DMS 273 (cell line): ENCODE results near the gene GAGE12H.
"Not testable (repeated sequence)": the region's sequence is repeated elsewhere in the genome, so short reads cannot be mapped to it uniquely, and the experiment has no call there.

Experiments used
- DNase-seq: peaks from one replicate; lab custom pipeline; 2025; ENCODE audit not compliant: unreplicated experiment; lab: John Stamatoyannopoulos, UW

The GAGE12H gene, protein sequence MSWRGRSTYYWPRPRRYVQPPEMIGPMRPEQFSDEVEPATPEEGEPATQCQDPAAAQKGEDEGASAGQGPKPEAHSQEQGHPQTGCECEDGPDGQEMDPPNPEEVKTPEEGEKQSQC

DNA sequence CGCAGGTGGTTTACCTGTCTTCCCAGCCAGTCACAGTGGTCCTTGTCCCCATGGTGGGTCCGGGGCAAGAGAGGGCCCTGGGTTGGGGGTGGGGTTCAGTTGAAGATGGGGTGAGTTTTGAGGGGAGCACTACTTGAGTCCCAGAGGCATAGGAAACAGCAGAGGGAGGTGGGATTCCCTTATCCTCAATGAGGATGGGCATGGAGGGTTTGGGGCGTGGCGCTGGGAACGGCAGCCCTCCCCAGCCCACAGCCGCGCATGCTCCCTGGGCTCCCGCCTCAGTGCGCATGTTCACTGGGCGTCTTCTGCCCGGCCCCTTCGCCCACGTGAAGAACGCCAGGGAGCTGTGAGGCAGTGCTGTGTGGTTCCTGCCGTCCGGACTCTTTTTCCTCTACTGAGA lies at the start of gene GAGE12H:
Gene GAGE12H, plus strand, starts transcription at position 301 of the 400 bp plus-strand sequence. CDS start 1,155 bp downstream, outside the sequence.
- not testable (repeated sequence) for DNase-seq

DNA sequence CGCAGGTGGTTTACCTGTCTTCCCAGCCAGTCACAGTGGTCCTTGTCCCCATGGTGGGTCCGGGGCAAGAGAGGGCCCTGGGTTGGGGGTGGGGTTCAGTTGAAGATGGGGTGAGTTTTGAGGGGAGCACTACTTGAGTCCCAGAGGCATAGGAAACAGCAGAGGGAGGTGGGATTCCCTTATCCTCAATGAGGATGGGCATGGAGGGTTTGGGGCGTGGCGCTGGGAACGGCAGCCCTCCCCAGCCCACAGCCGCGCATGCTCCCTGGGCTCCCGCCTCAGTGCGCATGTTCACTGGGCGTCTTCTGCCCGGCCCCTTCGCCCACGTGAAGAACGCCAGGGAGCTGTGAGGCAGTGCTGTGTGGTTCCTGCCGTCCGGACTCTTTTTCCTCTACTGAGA lies 47.9 kb upstream of the GAGE12H start, which contains the start of gene GAGE12C:
Gene GAGE12C, plus strand, starts transcription at position 301 of the 400 bp plus-strand sequence. CDS start 1,155 bp downstream, outside the sequence.
- DNase-seq: not testable (repeated sequence)

DNA sequence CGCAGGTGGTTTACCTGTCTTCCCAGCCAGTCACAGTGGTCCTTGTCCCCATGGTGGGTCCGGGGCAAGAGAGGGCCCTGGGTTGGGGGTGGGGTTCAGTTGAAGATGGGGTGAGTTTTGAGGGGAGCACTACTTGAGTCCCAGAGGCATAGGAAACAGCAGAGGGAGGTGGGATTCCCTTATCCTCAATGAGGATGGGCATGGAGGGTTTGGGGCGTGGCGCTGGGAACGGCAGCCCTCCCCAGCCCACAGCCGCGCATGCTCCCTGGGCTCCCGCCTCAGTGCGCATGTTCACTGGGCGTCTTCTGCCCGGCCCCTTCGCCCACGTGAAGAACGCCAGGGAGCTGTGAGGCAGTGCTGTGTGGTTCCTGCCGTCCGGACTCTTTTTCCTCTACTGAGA lies 38.3 kb upstream of the GAGE12H start, which contains the start of gene GAGE12D:
Gene GAGE12D, plus strand, starts transcription at position 301 of the 400 bp plus-strand sequence. CDS start 1,155 bp downstream, outside the sequence.
- DNase-seq: not testable (repeated sequence)

DNA sequence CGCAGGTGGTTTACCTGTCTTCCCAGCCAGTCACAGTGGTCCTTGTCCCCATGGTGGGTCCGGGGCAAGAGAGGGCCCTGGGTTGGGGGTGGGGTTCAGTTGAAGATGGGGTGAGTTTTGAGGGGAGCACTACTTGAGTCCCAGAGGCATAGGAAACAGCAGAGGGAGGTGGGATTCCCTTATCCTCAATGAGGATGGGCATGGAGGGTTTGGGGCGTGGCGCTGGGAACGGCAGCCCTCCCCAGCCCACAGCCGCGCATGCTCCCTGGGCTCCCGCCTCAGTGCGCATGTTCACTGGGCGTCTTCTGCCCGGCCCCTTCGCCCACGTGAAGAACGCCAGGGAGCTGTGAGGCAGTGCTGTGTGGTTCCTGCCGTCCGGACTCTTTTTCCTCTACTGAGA lies 28.8 kb upstream of the GAGE12H start, which contains the start of gene GAGE12E:
Gene GAGE12E, plus strand, starts transcription at position 301 of the 400 bp plus-strand sequence. CDS start 1,155 bp downstream, outside the sequence.
- DNase-seq: not testable (repeated sequence)

DNA sequence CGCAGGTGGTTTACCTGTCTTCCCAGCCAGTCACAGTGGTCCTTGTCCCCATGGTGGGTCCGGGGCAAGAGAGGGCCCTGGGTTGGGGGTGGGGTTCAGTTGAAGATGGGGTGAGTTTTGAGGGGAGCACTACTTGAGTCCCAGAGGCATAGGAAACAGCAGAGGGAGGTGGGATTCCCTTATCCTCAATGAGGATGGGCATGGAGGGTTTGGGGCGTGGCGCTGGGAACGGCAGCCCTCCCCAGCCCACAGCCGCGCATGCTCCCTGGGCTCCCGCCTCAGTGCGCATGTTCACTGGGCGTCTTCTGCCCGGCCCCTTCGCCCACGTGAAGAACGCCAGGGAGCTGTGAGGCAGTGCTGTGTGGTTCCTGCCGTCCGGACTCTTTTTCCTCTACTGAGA lies 19.2 kb upstream of the GAGE12H start, which contains the start of gene GAGE12F:
Gene GAGE12F, plus strand, starts transcription at position 301 of the 400 bp plus-strand sequence. CDS start 1,155 bp downstream, outside the sequence.
- not testable (repeated sequence) for DNase-seq

DNA sequence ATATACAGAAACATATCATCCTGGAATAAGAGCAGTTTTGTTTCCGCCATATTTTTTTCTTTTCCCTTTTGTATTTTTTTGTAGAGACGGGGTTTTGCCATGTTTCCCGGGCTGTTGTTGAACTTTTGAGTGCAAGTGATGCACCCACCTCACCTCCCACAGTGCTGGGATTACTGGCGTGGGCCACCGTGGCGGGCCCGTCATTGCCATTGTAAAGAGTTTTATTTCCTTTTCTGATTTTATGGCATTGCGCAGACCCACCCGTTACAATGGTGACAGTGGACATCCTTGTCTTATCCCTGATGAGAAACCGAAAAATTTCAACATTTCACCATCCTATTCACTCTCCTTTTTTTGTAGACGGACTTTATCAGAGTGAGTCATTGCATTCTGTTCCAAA lies 11.0 kb upstream of the GAGE12H start:
- DNase-seq: not testable (repeated sequence)

DNA sequence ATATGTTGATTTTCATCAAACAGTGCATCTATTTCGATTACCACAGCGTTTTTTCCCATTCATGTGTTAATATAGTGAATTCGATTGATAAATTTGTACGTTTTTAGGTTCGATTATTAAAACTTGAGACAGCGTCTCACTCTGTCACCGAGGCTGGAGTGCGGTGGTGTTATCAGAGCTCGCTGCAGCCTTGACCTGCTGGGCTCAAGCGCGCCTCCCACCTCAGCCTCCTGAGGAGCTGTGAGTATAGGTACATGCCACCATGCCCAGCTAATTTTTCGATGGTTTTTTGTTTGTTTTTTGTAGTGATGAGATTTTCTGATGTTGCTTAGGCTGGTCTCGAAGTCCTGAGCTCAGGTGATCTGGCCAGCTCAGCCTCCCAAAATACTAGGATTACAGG lies 10.6 kb upstream of the GAGE12H start:
- not testable (repeated sequence) for DNase-seq

DNA sequence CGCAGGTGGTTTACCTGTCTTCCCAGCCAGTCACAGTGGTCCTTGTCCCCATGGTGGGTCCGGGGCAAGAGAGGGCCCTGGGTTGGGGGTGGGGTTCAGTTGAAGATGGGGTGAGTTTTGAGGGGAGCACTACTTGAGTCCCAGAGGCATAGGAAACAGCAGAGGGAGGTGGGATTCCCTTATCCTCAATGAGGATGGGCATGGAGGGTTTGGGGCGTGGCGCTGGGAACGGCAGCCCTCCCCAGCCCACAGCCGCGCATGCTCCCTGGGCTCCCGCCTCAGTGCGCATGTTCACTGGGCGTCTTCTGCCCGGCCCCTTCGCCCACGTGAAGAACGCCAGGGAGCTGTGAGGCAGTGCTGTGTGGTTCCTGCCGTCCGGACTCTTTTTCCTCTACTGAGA lies 9.6 kb upstream of the GAGE12H start, which contains the start of gene GAGE12G:
Gene GAGE12G, plus strand, starts transcription at position 301 of the 400 bp plus-strand sequence. CDS start 1,155 bp downstream, outside the sequence.
- DNase-seq: not testable (repeated sequence)

DNA sequence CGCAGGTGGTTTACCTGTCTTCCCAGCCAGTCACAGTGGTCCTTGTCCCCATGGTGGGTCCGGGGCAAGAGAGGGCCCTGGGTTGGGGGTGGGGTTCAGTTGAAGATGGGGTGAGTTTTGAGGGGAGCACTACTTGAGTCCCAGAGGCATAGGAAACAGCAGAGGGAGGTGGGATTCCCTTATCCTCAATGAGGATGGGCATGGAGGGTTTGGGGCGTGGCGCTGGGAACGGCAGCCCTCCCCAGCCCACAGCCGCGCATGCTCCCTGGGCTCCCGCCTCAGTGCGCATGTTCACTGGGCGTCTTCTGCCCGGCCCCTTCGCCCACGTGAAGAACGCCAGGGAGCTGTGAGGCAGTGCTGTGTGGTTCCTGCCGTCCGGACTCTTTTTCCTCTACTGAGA lies 9.4 kb downstream of the GAGE12H start, which contains the start of gene GAGE2A:
Gene GAGE2A, plus strand, starts transcription at position 301 of the 400 bp plus-strand sequence. CDS start 1,155 bp downstream, outside the sequence.
- DNase-seq: not testable (repeated sequence)

DNA sequence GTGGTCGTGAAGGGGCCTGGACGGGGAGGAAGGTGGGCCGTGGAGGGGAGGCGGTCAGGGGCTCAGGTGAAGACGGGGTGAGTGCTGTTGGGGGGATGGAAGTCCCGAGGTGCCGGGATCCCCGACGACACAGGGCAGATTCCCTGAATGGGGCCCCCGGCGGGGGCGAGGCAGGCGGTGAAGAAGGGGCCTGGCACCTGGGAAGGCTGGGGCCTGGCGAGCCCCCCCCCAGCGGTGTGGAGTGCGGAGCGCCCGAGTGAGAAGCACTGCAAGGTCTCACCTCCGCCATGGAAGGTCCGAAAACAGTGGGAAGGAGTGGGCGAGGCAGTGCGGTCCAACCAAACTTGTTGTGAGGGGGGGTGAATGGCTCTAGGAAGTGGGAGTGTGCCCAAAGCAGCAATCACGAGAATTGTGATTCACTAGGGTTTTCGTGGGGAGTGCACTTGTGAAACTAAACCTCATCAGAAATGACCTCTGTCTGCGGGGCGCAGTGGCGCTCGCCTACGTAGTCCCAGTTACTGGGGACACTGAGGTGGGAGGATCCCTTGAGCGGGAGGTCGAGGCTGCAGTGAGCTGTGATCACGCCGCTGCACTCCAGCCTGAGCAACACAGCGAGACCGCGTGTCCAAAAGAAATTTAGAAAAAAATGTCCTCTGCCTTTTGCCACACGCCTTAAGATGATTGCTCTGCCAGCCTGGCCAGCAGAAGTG lies 10.2 kb downstream of the GAGE12H start:
- DNase-seq: not testable (repeated sequence)

DNA sequence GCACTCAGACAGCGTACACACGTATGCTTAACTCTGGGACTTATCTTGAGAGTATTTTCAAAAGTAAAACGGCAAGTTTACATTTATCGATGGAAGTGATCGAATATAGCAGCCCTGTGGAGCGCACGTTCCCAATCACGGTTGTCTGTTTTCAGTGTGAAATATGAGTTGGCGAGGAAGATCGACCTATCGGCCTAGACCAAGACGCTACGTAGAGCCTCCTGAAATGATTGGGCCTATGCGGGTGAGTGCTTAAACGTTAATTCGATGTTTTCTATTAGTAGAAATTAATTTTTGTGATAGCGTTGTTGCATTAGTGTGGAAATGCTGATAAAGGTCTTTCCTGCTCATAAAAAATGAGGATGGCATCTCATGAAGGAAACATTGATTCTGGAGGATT lies 10.7 kb downstream of the GAGE12H start:
- DNase-seq: not testable (repeated sequence)

DNA sequence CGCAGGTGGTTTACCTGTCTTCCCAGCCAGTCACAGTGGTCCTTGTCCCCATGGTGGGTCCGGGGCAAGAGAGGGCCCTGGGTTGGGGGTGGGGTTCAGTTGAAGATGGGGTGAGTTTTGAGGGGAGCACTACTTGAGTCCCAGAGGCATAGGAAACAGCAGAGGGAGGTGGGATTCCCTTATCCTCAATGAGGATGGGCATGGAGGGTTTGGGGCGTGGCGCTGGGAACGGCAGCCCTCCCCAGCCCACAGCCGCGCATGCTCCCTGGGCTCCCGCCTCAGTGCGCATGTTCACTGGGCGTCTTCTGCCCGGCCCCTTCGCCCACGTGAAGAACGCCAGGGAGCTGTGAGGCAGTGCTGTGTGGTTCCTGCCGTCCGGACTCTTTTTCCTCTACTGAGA lies 19.0 kb downstream of the GAGE12H start, which contains the start of gene GAGE1:
Gene GAGE1, plus strand, starts transcription at position 301 of the 400 bp plus-strand sequence. CDS start 1,155 bp downstream, outside the sequence.
- DNase-seq: not testable (repeated sequence)

DNA sequence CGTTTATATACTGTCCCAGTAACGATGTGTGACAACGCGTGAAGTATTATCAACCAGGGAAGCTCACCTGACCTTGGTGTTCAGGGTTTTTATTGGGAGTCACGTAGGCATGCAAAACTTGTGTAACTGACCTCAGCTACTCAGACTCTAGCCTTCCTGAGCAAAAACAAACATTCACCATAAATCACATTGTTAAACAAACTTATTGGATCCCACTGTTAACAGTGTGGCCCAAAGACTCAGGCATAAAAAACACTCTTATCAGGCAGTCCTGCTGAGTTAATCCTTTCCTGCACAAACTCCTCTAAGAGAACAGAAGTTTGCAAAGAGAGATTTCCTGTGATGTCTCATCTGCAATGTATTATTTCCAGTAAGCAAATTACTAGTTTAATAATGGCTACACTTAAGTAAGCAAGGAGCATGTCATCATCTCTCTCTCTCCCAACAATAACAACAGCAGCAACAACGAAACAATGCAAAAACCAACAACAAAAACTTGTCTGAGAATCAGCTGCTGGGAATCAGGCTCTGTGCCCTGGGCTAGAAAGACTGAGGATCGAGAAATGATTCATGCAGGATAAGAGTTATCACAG lies 31.1 kb downstream of the GAGE12H start:
- DNase-seq: no peak

DNA sequence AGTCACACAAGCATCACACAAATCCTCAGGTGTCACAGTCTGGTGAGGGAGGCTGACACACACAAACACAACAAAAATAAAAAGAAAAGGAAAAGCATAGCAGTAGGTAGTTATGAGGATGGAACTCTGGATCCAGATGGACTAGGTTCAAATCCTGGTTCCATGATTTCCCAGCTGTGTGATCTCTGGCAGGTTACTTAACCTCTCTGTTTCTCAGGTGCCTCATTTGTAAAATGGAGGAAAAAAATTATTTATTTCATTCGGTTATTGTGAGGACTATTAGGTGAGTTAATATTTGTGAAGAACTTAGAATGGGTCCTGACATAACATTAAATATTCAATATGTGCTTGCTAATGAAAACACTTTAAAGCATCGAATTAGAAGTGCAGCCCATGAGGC lies 38.8 kb downstream of the GAGE12H start:
- no peak for DNase-seq

DNA sequence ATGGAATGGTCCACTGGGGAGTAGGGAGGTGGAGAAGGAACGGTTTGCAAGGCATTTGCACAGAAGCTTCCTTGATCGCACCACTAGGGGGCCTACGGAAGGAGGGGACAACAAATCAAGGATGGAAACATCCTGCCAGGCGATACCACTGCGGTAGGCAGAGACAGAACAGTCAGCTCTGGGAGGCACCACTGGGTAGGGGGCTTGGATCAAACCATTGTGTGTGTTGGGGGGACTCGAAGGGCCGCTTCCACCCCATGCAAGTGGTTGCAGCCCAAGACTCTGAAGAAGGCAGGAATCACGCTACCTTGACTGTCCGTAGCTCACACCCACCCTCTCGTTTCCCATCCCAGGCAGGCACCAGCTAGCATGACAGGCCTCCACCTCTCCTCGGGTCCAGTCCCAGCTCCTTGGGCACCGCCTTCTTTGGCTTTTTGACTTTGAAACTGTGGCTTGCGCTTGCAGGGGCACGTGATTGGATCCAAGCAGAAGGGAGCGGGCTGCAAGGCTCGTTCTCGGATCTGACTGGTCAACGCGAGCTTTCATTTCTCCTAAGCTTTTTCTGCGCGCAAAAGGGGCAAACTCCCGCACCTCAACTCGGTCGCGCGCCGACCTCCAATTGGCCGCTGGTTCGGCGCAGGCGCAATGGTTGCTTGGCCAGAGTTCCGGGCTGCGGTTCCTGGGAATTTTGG lies 47.5 kb downstream of the GAGE12H start:
- peak; percentile 53 for DNase-seq
